Naive B cell (primary cell): ENCODE data around the gene STK10. TPM values are rescaled to one million over a fixed set of nuclear protein-coding genes. Genes with fewer than 3 reads are reported as not detected.
A peak's percentile ranks its signal among the peaks of the same experiment; 100 is the strongest.

Experiments used
- ATAC-seq, 2 donors: fragments of 150-1000 bp; cut with Tn5 transposase; 2 replicates each; pipeline ENCODE4 v1.10.0; 2021; ENCODE audit warnings: low read depth in 2 of 2, mild to moderate bottlenecking in 2 of 2, moderate library complexity in 2 of 2
- DNase-seq: peaks from one replicate; pipeline ENCODE4 v3.0.0; 2022
- H3K27ac Mint-ChIP-seq, 6 donors: one replicate each; pipeline ENCODE4 v1.8.0; 2020 to 2022; ENCODE audit warnings: mild to moderate bottlenecking in 6 of 6, mixed read lengths in 6 of 6, moderate library complexity in 5 of 6, inconsistent platforms in 2 of 6
- H3K27me3 Mint-ChIP-seq, 3 donors: one replicate each; pipeline ENCODE4 v1.8.0; 2021 to 2022; ENCODE audit warnings: mixed read lengths in 3 of 3, mild to moderate bottlenecking in 1 of 3
- H3K36me3 Mint-ChIP-seq, 2 donors: one replicate each; pipeline ENCODE4 v1.8.0; 2020 to 2022; ENCODE audit warnings: mixed read lengths in 2 of 2, inconsistent platforms in 1 of 2, mild to moderate bottlenecking in 1 of 2
- H3K4me1 Mint-ChIP-seq, 3 donors: one replicate each; pipeline ENCODE4 v1.8.0; 2020 to 2022; ENCODE audit warnings: mixed read lengths in 3 of 3, inconsistent platforms in 1 of 3, mild to moderate bottlenecking in 1 of 3, moderate library complexity in 1 of 3
- H3K4me3 Mint-ChIP-seq, 8 donors: one replicate each; pipeline ENCODE4 v1.8.0; 2020 to 2022; ENCODE audit warnings: mild to moderate bottlenecking in 8 of 8, mixed read lengths in 8 of 8, moderate library complexity in 8 of 8, inconsistent platforms in 2 of 8
- H3K9me3 Mint-ChIP-seq, 7 donors: one replicate each; pipeline ENCODE4 v1.8.0; 2020 to 2022; ENCODE audit warnings: mixed read lengths in 7 of 7, mild to moderate bottlenecking in 5 of 7, inconsistent platforms in 2 of 7, moderate library complexity in 1 of 7
- polyA plus RNA-seq, 6 donors: library from polyadenylated mRNA; unstranded; fragments of 300-500 nt; fragmentation: Illumina TruSeq; gene quantifications; one replicate each; pipeline ENCODE4 v1.2.3, GENCODE V29; 2021; ENCODE audit warnings: low read depth in 6 of 6

Gene STK10
- polyA plus RNA-seq, 6 donors from 2014 or later, result 12.2 to 73.3 (median 36.3) TPM

DNA sequence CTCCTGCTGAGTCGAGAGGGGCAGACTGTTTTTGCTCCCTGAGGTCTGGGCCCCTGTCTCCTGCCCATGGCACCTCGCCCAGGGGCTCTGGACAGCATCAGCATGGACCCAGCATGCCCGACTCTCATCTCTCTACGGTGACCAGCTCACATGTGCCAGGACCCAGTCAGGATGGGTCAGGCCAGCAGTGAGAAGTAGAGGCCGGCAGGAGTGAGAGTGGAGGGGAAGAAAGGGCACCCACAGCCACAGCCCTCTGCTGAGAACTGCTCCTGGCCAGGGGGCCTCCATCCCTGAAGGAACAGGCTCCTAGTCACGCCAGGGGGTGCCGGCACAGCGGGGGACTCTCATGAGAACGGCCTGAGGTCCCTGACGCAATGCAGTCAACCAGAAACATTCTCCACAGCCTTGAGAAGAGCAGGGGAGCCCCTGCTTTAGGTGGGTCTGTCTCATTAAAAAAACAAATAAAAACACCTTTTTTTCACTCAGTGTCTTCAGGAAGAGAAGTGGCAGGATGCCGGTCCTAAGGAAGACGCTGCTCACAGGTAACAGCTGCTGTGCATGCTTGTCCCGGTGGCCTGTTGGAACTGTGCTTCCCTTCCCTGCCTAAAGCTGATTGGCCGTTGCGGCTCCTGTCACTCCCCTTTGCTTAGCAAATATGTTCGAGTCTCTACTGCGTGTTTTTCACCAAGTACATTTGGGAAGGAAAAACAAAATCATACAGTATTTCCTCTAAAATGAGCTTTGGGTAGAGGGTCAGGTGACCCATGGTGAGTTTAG is 95.9 kb downstream of the STK10 start:
- Mint-ChIP-seq H3K4me3 (no peak overlapping the region), H3K9me3 (peaks cover 0 to 4% (median 0%) of the 10 kb centered on the region in 7 donors), H3K36me3 (peaks cover 16 to 18% of the 10 kb centered on the region in 2 donors), H3K27me3 (no peaks in the 10 kb centered on the region), H3K4me1 (peaks cover 0 to 8% (median 6%) of the 10 kb centered on the region in 3 donors), H3K27ac (peak overlapping the region in 1 of 6 donors; percentile 36)
- ATAC-seq, result no peak
- no peak for DNase-seq

DNA sequence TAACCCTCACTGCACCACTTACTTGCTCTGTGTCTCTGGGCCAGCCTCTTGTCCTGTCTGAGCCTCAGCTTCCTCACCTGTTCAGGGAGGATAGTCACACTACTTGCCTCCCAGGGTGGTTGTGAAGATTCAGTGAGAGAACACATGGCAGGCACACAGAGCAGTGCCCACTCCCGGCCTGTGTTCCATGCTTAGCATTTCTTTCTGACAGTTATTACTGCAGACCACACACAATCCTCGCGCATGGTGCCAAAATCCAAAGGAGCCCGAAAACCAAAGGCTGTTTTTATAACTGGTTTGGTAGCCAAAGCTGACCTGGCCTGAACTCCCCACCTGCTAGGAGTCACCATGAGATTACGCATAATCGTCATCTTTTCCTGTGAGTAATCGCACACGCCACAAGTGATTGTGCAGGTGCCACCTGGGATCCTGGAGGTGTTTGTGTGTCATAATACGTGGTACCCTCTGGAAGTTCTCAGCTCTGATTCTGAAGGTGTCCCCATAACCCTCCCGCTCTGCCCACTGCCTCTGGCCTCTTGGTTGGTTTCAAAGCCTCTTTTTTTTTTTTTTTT is 97.0 kb downstream of the STK10 start:
- Mint-ChIP-seq H3K27ac (peak overlapping the region in 3 of 6 donors; percentile 54 to 69 (median 56)), H3K4me3 (no peak overlapping the region), H3K9me3 (peaks cover 0 to 4% (median 0%) of the 10 kb centered on the region in 7 donors), H3K4me1 (peaks cover 0 to 10% (median 8%) of the 10 kb centered on the region in 3 donors), H3K36me3 (peaks cover 16 to 18% of the 10 kb centered on the region in 2 donors), H3K27me3 (no peaks in the 10 kb centered on the region)
- DNase-seq, result no peak
- no peak for ATAC-seq

DNA sequence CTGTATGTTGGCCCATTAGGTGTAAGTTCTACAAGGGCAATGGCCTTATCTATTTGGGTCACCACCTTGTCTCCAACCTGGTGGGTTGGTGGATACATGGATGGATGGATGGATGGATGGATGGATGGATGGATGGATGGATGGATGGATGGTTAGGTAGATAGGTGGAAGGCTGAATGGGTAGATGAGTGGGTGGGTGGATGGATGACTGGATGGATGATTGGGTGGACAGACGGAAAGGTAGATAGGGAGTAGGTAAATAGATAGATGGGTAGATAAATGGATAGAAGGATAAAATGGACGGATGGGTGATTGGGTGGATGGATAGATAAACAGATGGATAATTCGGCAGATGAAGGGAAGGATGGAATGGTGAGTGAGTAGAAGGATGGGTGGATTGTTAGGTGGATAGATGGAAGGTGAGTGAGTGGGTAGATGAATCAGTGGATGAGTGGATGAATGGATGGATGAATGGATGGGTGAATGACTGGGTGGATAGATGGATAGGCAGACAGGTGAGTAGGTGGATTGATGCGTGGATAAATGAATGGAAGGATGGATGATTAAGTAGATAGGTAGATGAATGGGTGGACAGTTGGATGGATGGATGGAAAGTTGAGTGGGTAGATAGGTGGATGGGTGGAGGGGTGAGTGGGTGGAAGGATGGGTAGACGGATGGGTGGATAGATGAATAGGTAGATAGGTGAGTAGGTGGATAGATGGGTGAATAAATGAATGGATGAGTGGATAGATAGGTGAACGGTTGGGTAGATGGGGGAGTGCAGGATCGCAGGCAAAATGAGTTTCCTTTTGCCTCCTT is 98.5 kb downstream of the STK10 start:
- Mint-ChIP-seq H3K4me1 (peaks cover 0 to 12% (median 8%) of the 10 kb centered on the region in 3 donors), H3K27me3 (no peaks in the 10 kb centered on the region), H3K9me3 (peaks cover 0 to 4% (median 0%) of the 10 kb centered on the region in 7 donors), H3K27ac (peak overlapping the region in 3 of 6 donors; percentile 62 to 90 (median 75)), H3K36me3 (peaks cover 16 to 18% of the 10 kb centered on the region in 2 donors), H3K4me3 (no peak overlapping the region)
- no peak for DNase-seq
- no peak for ATAC-seq

DNA sequence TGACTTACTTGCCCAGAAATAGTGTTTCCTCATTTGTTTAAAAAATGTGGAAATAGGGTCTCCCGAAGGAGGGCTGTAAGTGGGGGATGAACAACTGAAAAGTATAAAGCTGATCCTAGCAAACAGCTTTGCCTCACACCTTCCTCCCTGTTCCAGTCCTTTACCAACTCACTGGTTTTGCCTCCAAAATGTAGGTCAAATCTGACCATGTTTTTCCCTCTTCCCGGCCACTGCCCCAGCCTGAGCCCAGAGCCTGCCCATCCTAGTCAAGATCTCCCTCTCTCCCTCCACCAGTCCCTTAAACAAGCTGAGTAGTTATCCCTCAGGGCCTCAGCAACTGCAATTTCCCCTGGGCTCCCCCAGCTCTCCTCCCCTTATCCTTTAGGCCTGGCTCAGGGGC is 99.2 kb downstream of the STK10 start:
- peak overlapping the region in 4 of 6 donors; percentile 62 to 90 (median 82) for H3K27ac Mint-ChIP-seq
- no peak overlapping the region for H3K4me3 Mint-ChIP-seq
- peaks cover 0 to 4% (median 0%) of the 10 kb centered on the region in 7 donors for H3K9me3 Mint-ChIP-seq
- peaks cover 0 to 12% (median 8%) of the 10 kb centered on the region in 3 donors for H3K4me1 Mint-ChIP-seq
- DNase-seq (no peak), ATAC-seq (no peak)
- H3K36me3 Mint-ChIP-seq, result peaks cover 16 to 18% of the 10 kb centered on the region in 2 donors
- H3K27me3 Mint-ChIP-seq, result no peaks in the 10 kb centered on the region

DNA sequence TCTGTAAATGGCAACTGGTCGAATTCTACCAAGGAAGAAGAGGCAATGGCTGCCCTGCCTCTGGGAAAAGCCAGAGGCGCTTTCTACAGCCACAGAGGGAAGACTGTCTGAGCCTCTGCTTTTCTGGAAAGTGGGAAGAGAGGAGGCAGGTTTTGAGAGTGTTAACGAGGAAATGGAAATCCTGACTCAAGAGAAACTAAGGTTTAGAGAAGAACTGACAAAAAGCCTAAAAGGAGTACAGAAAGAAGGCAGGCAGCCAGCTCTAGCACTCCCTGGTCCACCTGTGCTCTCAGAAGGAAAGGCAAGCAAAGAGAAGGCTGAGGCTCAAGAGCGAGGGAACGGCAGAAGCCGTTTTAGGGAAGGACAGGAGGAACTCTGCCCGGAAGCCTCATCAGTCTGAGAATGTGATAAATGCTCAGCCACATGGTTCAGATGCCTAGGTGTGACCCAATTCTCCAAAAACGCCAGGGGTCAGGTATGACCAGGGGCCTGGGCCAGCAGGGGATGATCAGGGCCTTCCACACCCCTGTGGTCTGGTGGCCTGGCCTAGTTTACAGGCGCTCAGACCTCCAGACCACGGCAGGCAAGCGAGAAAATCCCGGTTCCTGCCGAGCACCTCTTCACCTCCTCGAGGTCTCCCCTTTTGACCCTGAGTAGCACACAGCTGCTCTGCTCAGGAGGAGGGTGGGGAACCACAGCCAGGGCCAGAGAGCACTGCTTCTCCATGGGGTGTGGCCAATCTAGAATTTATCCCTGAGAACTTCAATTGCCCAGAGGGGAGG is 101.6 kb downstream of the STK10 start:
- Mint-ChIP-seq H3K4me3 (no peak overlapping the region), H3K27me3 (no peaks in the 10 kb centered on the region), H3K36me3 (peaks cover 16 to 18% of the 10 kb centered on the region in 2 donors)

DNA sequence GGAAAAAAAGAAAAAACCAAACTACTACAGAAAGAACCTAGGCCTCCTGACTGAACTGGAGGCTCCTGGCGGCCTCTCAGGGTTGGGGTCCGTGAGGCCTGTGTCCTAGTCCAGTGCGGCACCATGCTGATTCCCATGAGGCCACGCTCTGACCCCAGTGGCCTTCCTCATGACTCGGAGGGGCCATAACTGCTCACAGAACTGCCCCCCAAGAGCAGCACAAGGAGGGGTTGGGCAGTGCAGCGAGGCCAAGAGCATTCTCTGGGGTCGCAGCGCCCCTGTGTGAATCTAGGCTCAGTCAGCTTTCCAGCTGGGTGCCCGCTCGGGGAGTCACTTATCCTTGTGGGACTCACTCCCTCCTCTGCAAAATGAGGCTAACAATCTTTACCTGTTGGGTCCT is 102.3 kb downstream of the STK10 start:
- ATAC-seq (no peak), DNase-seq (no peak)
- peaks cover 0 to 12% (median 8%) of the 10 kb centered on the region in 3 donors for H3K4me1 Mint-ChIP-seq
- H3K27me3 Mint-ChIP-seq, result no peaks in the 10 kb centered on the region
- peak overlapping the region in 4 of 6 donors; percentile 41 to 76 (median 54) for H3K27ac Mint-ChIP-seq
- H3K9me3 Mint-ChIP-seq, result peaks cover 0 to 4% (median 0%) of the 10 kb centered on the region in 7 donors
- no peak overlapping the region for H3K4me3 Mint-ChIP-seq
- peaks cover 16 to 19% of the 10 kb centered on the region in 2 donors for H3K36me3 Mint-ChIP-seq

More for the DNA sequence above, 101.6 kb downstream of the STK10 start:
- no peak for DNase-seq
- peak overlapping the region in 5 of 6 donors; percentile 41 to 95 (median 66) for H3K27ac Mint-ChIP-seq
- H3K9me3 Mint-ChIP-seq, result peaks cover 0 to 4% (median 0%) of the 10 kb centered on the region in 7 donors
- peaks cover 0 to 12% (median 8%) of the 10 kb centered on the region in 3 donors for H3K4me1 Mint-ChIP-seq
- no peak for ATAC-seq

DNA sequence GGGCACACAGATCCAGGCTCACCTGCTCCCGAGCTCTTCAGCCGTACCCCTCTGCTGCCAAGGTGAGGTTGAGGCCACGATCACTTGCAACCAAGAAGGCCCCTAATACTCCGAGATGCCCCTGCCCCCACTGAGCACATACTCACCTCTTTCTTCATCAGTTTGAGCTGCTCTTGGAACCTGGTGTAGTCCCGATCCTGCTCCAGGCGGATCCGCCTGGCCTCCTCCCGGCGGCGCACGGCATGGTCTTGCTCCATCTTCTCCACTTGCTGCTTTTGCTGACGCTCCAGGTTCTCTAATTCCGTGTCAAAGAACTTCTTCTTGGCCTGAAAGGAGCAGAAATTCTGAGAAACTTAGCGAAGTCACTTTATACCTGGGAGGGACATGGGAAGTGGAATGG is 105.8 kb downstream of the STK10 start:
- Mint-ChIP-seq H3K4me1 (peaks cover 0 to 7% (median 4%) of the 10 kb centered on the region in 3 donors), H3K27me3 (no peaks in the 10 kb centered on the region), H3K36me3 (peaks cover 16% of the 10 kb centered on the region in 2 donors), H3K27ac (peak overlapping the region in 1 of 6 donors; percentile 65), H3K4me3 (no peak overlapping the region), H3K9me3 (no peaks in the 10 kb centered on the region)
- ATAC-seq, result no peak
- no peak for DNase-seq

DNA sequence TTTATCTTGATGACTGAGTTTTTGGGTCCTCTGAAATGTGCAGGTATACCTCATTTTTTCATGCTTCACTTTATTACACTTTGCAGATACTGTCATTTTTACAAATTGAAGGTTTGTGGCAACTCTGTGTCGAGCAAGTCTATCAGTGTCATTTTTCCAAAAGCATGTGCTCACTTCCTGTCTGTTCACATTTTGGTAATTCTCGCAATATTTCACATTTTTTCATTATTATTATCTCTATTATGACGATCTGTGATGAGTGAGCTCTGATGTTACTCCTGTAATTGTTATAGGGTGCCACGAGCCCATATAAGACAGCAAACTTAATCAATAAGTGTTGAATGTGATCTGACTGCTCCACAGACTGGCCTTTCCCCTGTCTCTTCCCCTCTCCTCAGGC is 108.1 kb downstream of the STK10 start:
- no peak for DNase-seq
- no peak overlapping the region for H3K4me3 Mint-ChIP-seq
- ATAC-seq, result no peak

DNA sequence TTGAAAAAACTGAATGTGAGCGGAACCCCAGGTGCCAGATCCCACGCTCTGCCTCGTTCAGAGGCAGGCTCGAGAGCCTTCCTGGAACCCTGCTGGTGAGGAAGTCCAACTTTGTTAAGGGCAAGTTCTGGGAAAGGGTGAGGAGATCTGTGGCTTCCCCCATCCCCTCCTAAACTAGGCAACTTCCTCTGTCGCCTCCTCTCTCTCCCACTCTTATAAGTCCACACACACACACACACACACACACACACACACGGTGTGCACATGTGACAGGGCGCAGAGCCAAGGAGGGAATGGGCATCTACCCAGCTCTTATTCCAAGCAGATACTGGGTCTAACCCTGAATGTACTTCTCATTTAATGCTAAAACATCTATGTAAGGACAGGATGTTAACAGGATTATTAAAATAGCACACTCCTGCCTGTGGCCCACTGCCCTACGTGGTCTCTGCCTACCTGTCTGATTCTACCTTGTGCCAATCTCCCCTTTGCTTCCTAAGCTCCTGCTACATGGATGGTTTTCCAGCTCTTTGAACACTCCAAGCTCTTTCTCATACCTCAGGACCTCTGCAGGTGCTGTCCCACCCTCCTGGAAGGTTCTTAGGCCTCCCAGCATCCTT is 109.2 kb downstream of the STK10 start:
- DNase-seq (no peak), ATAC-seq (no peak)
- Mint-ChIP-seq H3K9me3 (no peaks in the 10 kb centered on the region), H3K36me3 (peaks cover 30 to 31% of the 10 kb centered on the region in 2 donors), H3K27me3 (no peaks in the 10 kb centered on the region), H3K4me1 (peaks cover 0 to 4% (median 0%) of the 10 kb centered on the region in 3 donors), H3K4me3 (no peak overlapping the region), H3K27ac (peak overlapping the region in 4 of 6 donors; percentile 20 to 72 (median 66))

More for the DNA sequence above, 108.1 kb downstream of the STK10 start:
- peaks cover 26 to 30% of the 10 kb centered on the region in 2 donors for H3K36me3 Mint-ChIP-seq
- peaks cover 0 to 4% (median 0%) of the 10 kb centered on the region in 3 donors for H3K4me1 Mint-ChIP-seq
- no peaks in the 10 kb centered on the region for H3K27me3 Mint-ChIP-seq
- peak overlapping the region in 1 of 6 donors; percentile 80 for H3K27ac Mint-ChIP-seq
- H3K9me3 Mint-ChIP-seq, result no peaks in the 10 kb centered on the region

DNA sequence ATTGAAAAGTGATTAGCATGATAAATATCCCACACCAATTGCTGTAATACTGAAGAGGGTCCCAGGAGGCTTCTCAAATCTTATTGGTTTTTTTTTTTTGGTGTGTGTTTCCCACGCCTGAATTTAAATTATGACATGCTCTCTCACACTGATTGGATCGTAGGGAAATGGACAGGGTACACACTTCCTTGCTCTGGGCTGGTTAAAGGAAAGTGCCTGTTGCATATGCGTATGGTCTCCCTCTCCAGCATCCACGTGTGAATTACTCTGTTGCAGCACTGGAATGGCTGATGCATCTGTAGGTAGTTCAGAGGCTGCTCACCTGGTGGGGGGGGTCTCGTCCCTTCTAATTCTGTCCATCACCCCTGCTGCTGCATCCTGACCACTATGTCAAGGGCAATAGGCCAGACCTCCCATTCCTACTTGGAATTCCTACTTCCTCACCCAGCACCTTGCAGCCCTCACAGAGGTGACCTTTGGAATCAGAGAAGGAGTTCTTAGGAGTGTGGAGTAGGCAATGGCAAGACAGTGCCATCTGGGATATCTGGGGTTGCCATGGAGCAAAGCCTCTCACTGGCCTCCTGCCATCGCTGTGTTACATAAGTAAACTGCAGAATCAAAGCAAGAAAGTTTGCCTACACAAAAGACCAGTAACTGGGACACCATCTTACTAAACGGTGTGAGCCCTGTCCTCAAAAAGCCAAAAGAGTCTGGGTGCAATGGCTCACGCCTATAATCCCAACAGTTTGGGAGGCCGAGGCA is 110.2 kb downstream of the STK10 start:
- Mint-ChIP-seq H3K36me3 (peaks cover 30 to 31% of the 10 kb centered on the region in 2 donors), H3K27ac (peak overlapping the region in 3 of 6 donors; percentile 20 to 72 (median 56)), H3K9me3 (no peaks in the 10 kb centered on the region), H3K27me3 (no peaks in the 10 kb centered on the region), H3K4me1 (peaks cover 0 to 4% (median 0%) of the 10 kb centered on the region in 3 donors), H3K4me3 (no peak overlapping the region)
- ATAC-seq (no peak), DNase-seq (no peak)

DNA sequence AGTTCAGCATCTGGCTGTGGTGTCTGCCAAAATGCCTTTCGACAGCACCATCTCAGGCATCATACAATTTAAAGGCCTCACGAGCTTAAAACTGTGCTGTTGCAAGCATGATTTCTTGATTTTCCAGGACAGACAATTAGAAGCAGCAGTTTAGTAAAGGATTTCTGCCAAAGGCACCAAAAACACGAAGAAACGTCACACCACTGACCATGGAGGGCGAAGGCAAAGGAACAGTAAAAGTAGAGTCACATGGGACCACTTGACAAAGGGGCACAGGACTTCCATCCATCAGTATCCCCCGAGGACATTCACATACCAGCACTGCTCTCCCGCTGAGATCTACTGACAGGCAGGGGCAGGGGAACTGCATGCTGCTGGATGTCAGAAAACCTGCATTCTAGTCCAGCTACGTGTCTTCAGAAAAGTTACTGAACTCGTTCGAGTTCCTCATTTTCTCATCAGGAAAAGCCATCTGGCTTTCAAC is 111.2 kb downstream of the STK10 start:
- Mint-ChIP-seq H3K36me3 (peaks cover 30 to 31% of the 10 kb centered on the region in 2 donors), H3K9me3 (no peaks in the 10 kb centered on the region), H3K27ac (peak overlapping the region in 3 of 6 donors; percentile 15 to 94 (median 69)), H3K27me3 (no peaks in the 10 kb centered on the region), H3K4me1 (peaks cover 0 to 4% (median 1%) of the 10 kb centered on the region in 3 donors), H3K4me3 (no peak overlapping the region)
- no peak for ATAC-seq
- DNase-seq, result no peak
